ENCODE measurements around the gene ABCF1.

Gene ABCF1

GRCh38 chr6:30640481-30640880 lies 69.2 kb downstream of the ABCF1 start:
- no peak for DNase-seq

DNA sequence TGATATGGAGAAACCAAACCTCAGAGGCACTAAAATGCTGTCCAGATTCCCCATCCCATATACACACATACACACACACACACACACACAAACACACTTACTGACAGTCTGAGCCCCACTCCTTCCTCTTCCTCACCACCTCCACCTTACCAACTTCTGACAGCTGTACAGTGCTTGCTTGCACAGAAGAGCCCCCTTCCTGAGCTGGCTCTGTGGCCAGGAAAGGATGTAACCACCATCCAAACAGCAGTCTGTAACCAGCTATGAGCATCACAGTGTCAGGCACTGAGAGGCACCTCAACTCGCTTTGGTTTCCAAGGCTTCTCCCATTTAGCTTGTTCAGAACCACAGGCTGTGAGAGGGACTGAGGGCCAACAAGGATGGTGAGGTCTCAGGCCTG lies 69.8 kb downstream of the ABCF1 start:
- no peak for DNase-seq
